Measurements from ENCODE around the gene GATAD1.
"Not testable (repeated sequence)": the region's sequence is repeated elsewhere in the genome, so short reads cannot be mapped to it uniquely, and the experiment has no call there.

The GATAD1 gene

GRCh38 chr7:92462560-92462959 lies 15.3 kb downstream of the GATAD1 start:
- Histone ChIP-seq H3K27me3 (ENCODE audit: insufficient read depth, low read depth) (no peaks in the 10 kb centered on the region), H3K4me2 (no peak overlapping the region), H4K20me1 (ENCODE audit: insufficient read depth) (no peaks in the 10 kb centered on the region), H2AFZ (ENCODE audit: low read depth) (no peak overlapping the region), H3K79me2 (ENCODE audit: insufficient read depth, low read depth) (no peaks in the 10 kb centered on the region), H3K36me3 (ENCODE audit: insufficient read depth) (no peaks in the 10 kb centered on the region), H3K9ac (no peak overlapping the region), H3K4me3 (IDR thresholded peaks at IDR 0.05; ENCODE audit: insufficient read depth, low read depth, low read length) (no peak overlapping the region), H3K4me1 (ENCODE audit: low read depth, poor library complexity, severe bottlenecking) (no peaks in the 10 kb centered on the region), H3K27ac (no peak overlapping the region)
- TF ChIP-seq CTCF (conservative IDR thresholded peaks at IDR 0.05; ENCODE audit: low read depth, low read length): no peak

- Histone ChIP-seq H3K4me3 (IDR thresholded peaks at IDR 0.05; ENCODE audit: insufficient read depth, low read depth, low read length) (no peak overlapping the region), H3K36me3 (ENCODE audit: insufficient read depth) (no peaks in the 10 kb centered on the region), H3K27me3 (ENCODE audit: insufficient read depth, low read depth) (no peaks in the 10 kb centered on the region), H3K79me2 (ENCODE audit: insufficient read depth, low read depth) (no peaks in the 10 kb centered on the region), H4K20me1 (ENCODE audit: insufficient read depth) (no peaks in the 10 kb centered on the region), H3K4me2 (no peak overlapping the region), H3K4me1 (ENCODE audit: low read depth, poor library complexity, severe bottlenecking) (no peaks in the 10 kb centered on the region), H3K27ac (no peak overlapping the region), H2AFZ (ENCODE audit: low read depth) (no peak overlapping the region), H3K9ac (no peak overlapping the region)
- TF ChIP-seq CTCF (conservative IDR thresholded peaks at IDR 0.05; ENCODE audit: low read depth, low read length): no peak
Observed at GRCh38 chr7:92464515-92464914, 17.2 kb downstream of the GATAD1 start.

- no peaks in the 10 kb centered on the region for H3K79me2 ChIP-seq (ENCODE audit: insufficient read depth, low read depth)
- no peak overlapping the region for H3K4me3 ChIP-seq (IDR thresholded peaks at IDR 0.05; ENCODE audit: insufficient read depth, low read depth, low read length)
- H3K27ac ChIP-seq: no peak overlapping the region
- no peak overlapping the region for H3K9ac ChIP-seq
- H2AFZ ChIP-seq (ENCODE audit: low read depth): no peak overlapping the region
- H3K4me2 ChIP-seq: no peak overlapping the region
- no peak for TF ChIP-seq CTCF (conservative IDR thresholded peaks at IDR 0.05; ENCODE audit: low read depth, low read length)
- H3K27me3 ChIP-seq (ENCODE audit: insufficient read depth, low read depth): no peaks in the 10 kb centered on the region
- H3K36me3 ChIP-seq (ENCODE audit: insufficient read depth): no peaks in the 10 kb centered on the region
- H3K4me1 ChIP-seq (ENCODE audit: low read depth, poor library complexity, severe bottlenecking): no peaks in the 10 kb centered on the region
- H4K20me1 ChIP-seq (ENCODE audit: insufficient read depth): no peaks in the 10 kb centered on the region
Observed at GRCh38 chr7:92466682-92467081, 19.4 kb downstream of the GATAD1 start.

GRCh38 chr7:92468589-92468988 lies 21.3 kb downstream of the GATAD1 start:
- not testable (repeated sequence) for H3K36me3 ChIP-seq (ENCODE audit: insufficient read depth); H3K79me2 ChIP-seq (ENCODE audit: insufficient read depth, low read depth); H4K20me1 ChIP-seq (ENCODE audit: insufficient read depth); H3K4me2 ChIP-seq; H3K27ac ChIP-seq; H3K27me3 ChIP-seq (ENCODE audit: insufficient read depth, low read depth); H2AFZ ChIP-seq (ENCODE audit: low read depth); H3K4me3 ChIP-seq (IDR thresholded peaks at IDR 0.05; ENCODE audit: insufficient read depth, low read depth, low read length); H3K9ac ChIP-seq; H3K4me1 ChIP-seq (ENCODE audit: low read depth, poor library complexity, severe bottlenecking)

- H3K79me2 ChIP-seq (ENCODE audit: insufficient read depth, low read depth); H3K9ac ChIP-seq; H3K4me3 ChIP-seq (IDR thresholded peaks at IDR 0.05; ENCODE audit: insufficient read depth, low read depth, low read length); H3K36me3 ChIP-seq (ENCODE audit: insufficient read depth); H2AFZ ChIP-seq (ENCODE audit: low read depth); H4K20me1 ChIP-seq (ENCODE audit: insufficient read depth); H3K4me1 ChIP-seq (ENCODE audit: low read depth, poor library complexity, severe bottlenecking); H3K27ac ChIP-seq; H3K27me3 ChIP-seq (ENCODE audit: insufficient read depth, low read depth); H3K4me2 ChIP-seq: not testable (repeated sequence)
Observed at GRCh38 chr7:92473989-92474388, 26.7 kb downstream of the GATAD1 start.

GRCh38 chr7:92475261-92475770 lies 28.0 kb downstream of the GATAD1 start:
- H3K4me2 ChIP-seq; H3K4me3 ChIP-seq (IDR thresholded peaks at IDR 0.05; ENCODE audit: insufficient read depth, low read depth, low read length); H3K27ac ChIP-seq; H2AFZ ChIP-seq (ENCODE audit: low read depth); H3K27me3 ChIP-seq (ENCODE audit: insufficient read depth, low read depth); H3K36me3 ChIP-seq (ENCODE audit: insufficient read depth); H3K79me2 ChIP-seq (ENCODE audit: insufficient read depth, low read depth); H3K9ac ChIP-seq; H3K4me1 ChIP-seq (ENCODE audit: low read depth, poor library complexity, severe bottlenecking); H4K20me1 ChIP-seq (ENCODE audit: insufficient read depth): not testable (repeated sequence)

- H3K9ac ChIP-seq; H3K27ac ChIP-seq; H3K79me2 ChIP-seq (ENCODE audit: insufficient read depth, low read depth); H3K27me3 ChIP-seq (ENCODE audit: insufficient read depth, low read depth); H2AFZ ChIP-seq (ENCODE audit: low read depth); H4K20me1 ChIP-seq (ENCODE audit: insufficient read depth); H3K4me1 ChIP-seq (ENCODE audit: low read depth, poor library complexity, severe bottlenecking); H3K4me2 ChIP-seq; H3K36me3 ChIP-seq (ENCODE audit: insufficient read depth); H3K4me3 ChIP-seq (IDR thresholded peaks at IDR 0.05; ENCODE audit: insufficient read depth, low read depth, low read length): not testable (repeated sequence)
Observed at GRCh38 chr7:92475851-92476590, 28.7 kb downstream of the GATAD1 start.

- H3K4me1 ChIP-seq (ENCODE audit: low read depth, poor library complexity, severe bottlenecking); H4K20me1 ChIP-seq (ENCODE audit: insufficient read depth): not testable (repeated sequence)
Observed at GRCh38 chr7:92477681-92478080, 30.4 kb downstream of the GATAD1 start, which contains the start of gene ERVW-1. Gene ERVW-1, minus strand, starts transcription at chr7:92477946. Its CDS starts 7,565 bp downstream, at chr7:92470381.

More at GRCh38 chr7:92477681-92478080, 30.4 kb downstream of the GATAD1 start, which contains the start of gene ERVW-1:
- not testable (repeated sequence) for H3K79me2 ChIP-seq (ENCODE audit: insufficient read depth, low read depth); H3K27ac ChIP-seq; H3K36me3 ChIP-seq (ENCODE audit: insufficient read depth); H3K27me3 ChIP-seq (ENCODE audit: insufficient read depth, low read depth); H3K4me2 ChIP-seq; H3K4me3 ChIP-seq (IDR thresholded peaks at IDR 0.05; ENCODE audit: insufficient read depth, low read depth, low read length); H3K9ac ChIP-seq; H2AFZ ChIP-seq (ENCODE audit: low read depth)

Measured in KMS-11 (cell line).